Measurements from ENCODE around the gene ATG5. TPM values are rescaled to one million over a fixed set of nuclear protein-coding genes. Genes with fewer than 3 reads are reported as not detected.

ATG5 gene
- total and polyA plus RNA-seq, 9 of the 15 experiments (the other 6 are each of a cell fraction or from before 2014, with no cell fraction given) = 29.0 to 80.0 (median 53.2) TPM

DNA sequence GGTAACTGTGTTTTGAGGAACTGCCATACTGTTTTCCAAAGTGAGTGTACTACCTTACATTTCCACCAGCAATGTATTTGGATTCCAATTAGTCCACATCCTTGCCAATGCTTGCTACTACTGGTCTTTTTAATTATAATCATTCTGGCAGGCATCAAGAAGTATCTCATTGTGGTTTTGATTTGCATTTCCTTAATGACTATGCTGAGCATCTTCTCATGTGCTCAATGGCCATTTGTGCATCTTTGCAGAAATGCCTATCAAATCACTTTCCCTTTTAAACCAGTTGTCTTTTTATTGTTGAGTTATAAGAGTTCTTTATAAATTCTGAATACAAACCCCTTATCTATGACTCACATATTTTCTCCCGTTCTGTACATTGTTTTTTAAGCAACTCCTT lies 75.9 kb downstream of the ATG5 start (continued):
- TF ChIP-seq, protein P1, sequence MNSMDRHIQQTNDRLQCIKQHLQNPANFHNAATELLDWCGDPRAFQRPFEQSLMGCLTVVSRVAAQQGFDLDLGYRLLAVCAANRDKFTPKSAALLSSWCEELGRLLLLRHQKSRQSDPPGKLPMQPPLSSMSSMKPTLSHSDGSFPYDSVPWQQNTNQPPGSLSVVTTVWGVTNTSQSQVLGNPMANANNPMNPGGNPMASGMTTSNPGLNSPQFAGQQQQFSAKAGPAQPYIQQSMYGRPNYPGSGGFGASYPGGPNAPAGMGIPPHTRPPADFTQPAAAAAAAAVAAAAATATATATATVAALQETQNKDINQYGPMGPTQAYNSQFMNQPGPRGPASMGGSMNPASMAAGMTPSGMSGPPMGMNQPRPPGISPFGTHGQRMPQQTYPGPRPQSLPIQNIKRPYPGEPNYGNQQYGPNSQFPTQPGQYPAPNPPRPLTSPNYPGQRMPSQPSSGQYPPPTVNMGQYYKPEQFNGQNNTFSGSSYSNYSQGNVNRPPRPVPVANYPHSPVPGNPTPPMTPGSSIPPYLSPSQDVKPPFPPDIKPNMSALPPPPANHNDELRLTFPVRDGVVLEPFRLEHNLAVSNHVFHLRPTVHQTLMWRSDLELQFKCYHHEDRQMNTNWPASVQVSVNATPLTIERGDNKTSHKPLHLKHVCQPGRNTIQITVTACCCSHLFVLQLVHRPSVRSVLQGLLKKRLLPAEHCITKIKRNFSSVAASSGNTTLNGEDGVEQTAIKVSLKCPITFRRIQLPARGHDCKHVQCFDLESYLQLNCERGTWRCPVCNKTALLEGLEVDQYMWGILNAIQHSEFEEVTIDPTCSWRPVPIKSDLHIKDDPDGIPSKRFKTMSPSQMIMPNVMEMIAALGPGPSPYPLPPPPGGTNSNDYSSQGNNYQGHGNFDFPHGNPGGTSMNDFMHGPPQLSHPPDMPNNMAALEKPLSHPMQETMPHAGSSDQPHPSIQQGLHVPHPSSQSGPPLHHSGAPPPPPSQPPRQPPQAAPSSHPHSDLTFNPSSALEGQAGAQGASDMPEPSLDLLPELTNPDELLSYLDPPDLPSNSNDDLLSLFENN (IDR thresholded peaks at IDR 0.05; ENCODE audit: low read depth in 2 of 2, low read length in 2 of 2) = no peak
- TF ChIP-seq POLR3G (IDR thresholded peaks at IDR 0.05; ENCODE audit: extremely low read depth, insufficient read length, insufficient replicate concordance) (no peak), TRIM25 (IDR thresholded peaks at IDR 0.05; ENCODE audit: borderline replicate concordance) (no peak), NONO (IDR thresholded peaks at IDR 0.05; ENCODE audit: low read depth in 2 of 2, low read length in 1 of 2) (no peak), ZNF407 (IDR thresholded peaks at IDR 0.05; ENCODE audit: low read depth) (no peak), ZNF146 (CRISPR knock-in tag; IDR thresholded peaks at IDR 0.05; ENCODE audit: unreplicated experiment) (no peak), GTF2F1 (IDR thresholded peaks at IDR 0.05; ENCODE audit: low read depth, low read length) (no peak), ZNF79 (CRISPR knock-in tag; IDR thresholded peaks at IDR 0.05; ENCODE audit: low read depth) (no peak), ZSCAN29 (IDR thresholded peaks at IDR 0.05) (no peak)

Measured in K562 (cell line).